Activated naive CD4-positive, alpha-beta T cell treated with anti-CD3 and anti-CD28 coated beads for 36 hours (primary cell): ENCODE results near the gene ULK1. TPM values are rescaled to one million over a fixed set of nuclear protein-coding genes. Genes with fewer than 3 reads are reported as not detected.

Experiments
- CTCF ChIA-PET: fragments of 350-600 bp; sonication (Branson Sonifier 250); formaldehyde crosslinking; loops from one replicate; lab custom pipeline; 2021; ENCODE audit warnings: antibody characterized with exemption; lab: Charles Lee
- DNase-seq: peaks from one replicate; pipeline ENCODE4 v3.0.0-alpha.2; 2020
- H3K27ac Mint-ChIP-seq: one replicate; pipeline ENCODE4 v1.8.0; 2021; ENCODE audit warnings: mild to moderate bottlenecking, mixed read lengths
- H3K27me3 Mint-ChIP-seq: one replicate; pipeline ENCODE4 v1.8.0; 2021; ENCODE audit warnings: low read depth, mixed read lengths
- H3K36me3 Mint-ChIP-seq: one replicate; pipeline ENCODE4 v1.8.0; 2021; ENCODE audit warnings: low read depth, mixed read lengths
- H3K4me1 Mint-ChIP-seq: one replicate; pipeline ENCODE4 v1.8.0; 2021; ENCODE audit warnings: low read depth, mixed read lengths
- H3K4me3 Mint-ChIP-seq: one replicate; pipeline ENCODE4 v1.8.0; 2021; ENCODE audit warnings: mild to moderate bottlenecking, moderate library complexity, mixed read lengths
- H3K9me3 Mint-ChIP-seq: one replicate; pipeline ENCODE4 v1.8.0; 2021; ENCODE audit warnings: mixed read lengths
- intact Hi-C: fragments of 100-400 bp; cut with micrococcal nuclease; formaldehyde crosslinking; loops from one replicate; pipeline ENCODE4 v1.15.1; 2023
- total RNA-seq, 2 experiments: library from RNA; stranded (reverse); gene quantifications; one replicate each; pipeline ENCODE4 v1.2.3, GENCODE V29; 2021

Gene ULK1
- total RNA-seq, 2 experiments from 2014 or later: 13.6 to 15.6 TPM

- Mint-ChIP-seq H3K36me3 (no peaks in the 10 kb centered on the region), H3K4me3 (no peak overlapping the region), H3K9me3 (no peaks in the 10 kb centered on the region), H3K27me3 (no peaks in the 10 kb centered on the region), H3K4me1 (peaks cover 6% of the 10 kb centered on the region), H3K27ac (no peak overlapping the region)
- CTCF ChIA-PET: no interaction called here
- DNase-seq: no peak
- intact Hi-C loops: no loop called here
These were observed 28.8 kb downstream of the ULK1 start for GRCh38 chr12:131923260-131923659.

GRCh38 chr12:131927110-131928079 lies 33.0 kb downstream of the ULK1 start:
- H3K4me1 Mint-ChIP-seq: peaks cover 26% of the 10 kb centered on the region
- no peak for DNase-seq
- peak overlapping the region; percentile 96 for H3K4me3 Mint-ChIP-seq
- H3K36me3 Mint-ChIP-seq: peaks cover 14% of the 10 kb centered on the region
- no peak overlapping the region for H3K27ac Mint-ChIP-seq
- H3K9me3 Mint-ChIP-seq: no peaks in the 10 kb centered on the region
- H3K27me3 Mint-ChIP-seq: no peaks in the 10 kb centered on the region
- intact Hi-C loops: no loop called here
- CTCF ChIA-PET: interaction anchor here (0.6 kb wide), 1 partner anchor 838 kb away, joined by 3 read pairs; no protein-coding TSS in a partner anchor

- CTCF ChIA-PET: no interaction called here
- intact Hi-C loops: no loop called here
- H3K27ac Mint-ChIP-seq: peak overlapping the region; percentile 69
- peak overlapping the region; percentile 96 for H3K4me3 Mint-ChIP-seq
- H3K9me3 Mint-ChIP-seq: no peaks in the 10 kb centered on the region
- H3K36me3 Mint-ChIP-seq: peaks cover 19% of the 10 kb centered on the region
- H3K4me1 Mint-ChIP-seq: peaks cover 30% of the 10 kb centered on the region
- H3K27me3 Mint-ChIP-seq: no peaks in the 10 kb centered on the region
- peak; percentile 46 for DNase-seq
These were observed 33.8 kb downstream of the ULK1 start for GRCh38 chr12:131928080-131928710.

- CTCF ChIA-PET: no interaction called here
- Mint-ChIP-seq H3K4me3 (peak within 1 kb of the TSS; percentile 96), H3K4me1 (peaks cover 30% of the 10 kb centered on the region), H3K27me3 (no peaks in the 10 kb centered on the region), H3K9me3 (no peaks in the 10 kb centered on the region), H3K36me3 (peaks cover 26% of the 10 kb centered on the region), H3K27ac (peak within 1 kb of the TSS; percentile 80)
- intact Hi-C loops: loop anchor here (1.0 kb wide), 4 partner anchors 20 to 218 kb away; partner anchors contain the start of genes EP400 and SFSWAP
- DNase-seq: peak; percentile 95
These were observed 34.5 kb downstream of the ULK1 start, which contains the start of gene PUS1 for GRCh38 chr12:131928711-131929580. Gene PUS1, plus strand, starts transcription at chr12:131929276. Its CDS starts 447 bp downstream, at chr12:131929723.

GRCh38 chr12:131929581-131930456 lies 35.4 kb downstream of the ULK1 start:
- CTCF ChIA-PET: no interaction called here
- intact Hi-C loops: loop anchor here (1.0 kb wide), 4 partner anchors 19 to 219 kb away; partner anchors contain the start of genes EP400 and SFSWAP
- Mint-ChIP-seq H3K4me1 (peaks cover 28% of the 10 kb centered on the region), H3K36me3 (peaks cover 27% of the 10 kb centered on the region), H3K27me3 (no peaks in the 10 kb centered on the region), H3K27ac (peak overlapping the region; percentile 74), H3K4me3 (peak overlapping the region; percentile 96), H3K9me3 (no peaks in the 10 kb centered on the region)
- DNase-seq: peak; percentile 34

- Mint-ChIP-seq H3K36me3 (peaks cover 28% of the 10 kb centered on the region), H3K27me3 (no peaks in the 10 kb centered on the region), H3K4me1 (peaks cover 28% of the 10 kb centered on the region), H3K9me3 (no peaks in the 10 kb centered on the region), H3K27ac (peak overlapping the region; percentile 74), H3K4me3 (peak overlapping the region; percentile 82)
- CTCF ChIA-PET: no interaction called here
- intact Hi-C loops: no loop called here
- no peak for DNase-seq
These were observed 36.1 kb downstream of the ULK1 start for GRCh38 chr12:131930510-131930909.

- H3K9me3 Mint-ChIP-seq: no peaks in the 10 kb centered on the region
These were observed 39.0 kb downstream of the ULK1 start for GRCh38 chr12:131933387-131933786.

GRCh38 chr12:131934535-131934934 lies 40.1 kb downstream of the ULK1 start:
- peaks cover 41% of the 10 kb centered on the region for H3K36me3 Mint-ChIP-seq
- no peak overlapping the region for H3K4me3 Mint-ChIP-seq
- intact Hi-C loops: no loop called here
- no peaks in the 10 kb centered on the region for H3K9me3 Mint-ChIP-seq
- no peak overlapping the region for H3K27ac Mint-ChIP-seq
- CTCF ChIA-PET: no interaction called here
- no peak for DNase-seq
- no peaks in the 10 kb centered on the region for H3K27me3 Mint-ChIP-seq
- peaks cover 24% of the 10 kb centered on the region for H3K4me1 Mint-ChIP-seq

More at GRCh38 chr12:131933387-131933786, 39.0 kb downstream of the ULK1 start:
- peaks cover 24% of the 10 kb centered on the region for H3K4me1 Mint-ChIP-seq
- CTCF ChIA-PET: no interaction called here
- DNase-seq: no peak
- no peak overlapping the region for H3K4me3 Mint-ChIP-seq
- peak overlapping the region; percentile 13 for H3K27ac Mint-ChIP-seq
- intact Hi-C loops: no loop called here
- H3K27me3 Mint-ChIP-seq: no peaks in the 10 kb centered on the region
- H3K36me3 Mint-ChIP-seq: peaks cover 43% of the 10 kb centered on the region

- Mint-ChIP-seq H3K9me3 (no peaks in the 10 kb centered on the region), H3K36me3 (peaks cover 42% of the 10 kb centered on the region)
These were observed 43.7 kb downstream of the ULK1 start for GRCh38 chr12:131938082-131938481.

GRCh38 chr12:131939007-131939406 lies 44.6 kb downstream of the ULK1 start:
- H3K9me3 Mint-ChIP-seq: no peaks in the 10 kb centered on the region
- intact Hi-C loops: no loop called here
- CTCF ChIA-PET: no interaction called here
- no peak overlapping the region for H3K4me3 Mint-ChIP-seq
- H3K27ac Mint-ChIP-seq: no peak overlapping the region
- H3K4me1 Mint-ChIP-seq: no peaks in the 10 kb centered on the region
- peaks cover 40% of the 10 kb centered on the region for H3K36me3 Mint-ChIP-seq
- H3K27me3 Mint-ChIP-seq: no peaks in the 10 kb centered on the region
- DNase-seq: no peak

More at GRCh38 chr12:131938082-131938481, 43.7 kb downstream of the ULK1 start:
- H3K4me1 Mint-ChIP-seq: no peaks in the 10 kb centered on the region
- no peak overlapping the region for H3K27ac Mint-ChIP-seq
- DNase-seq: no peak
- no peaks in the 10 kb centered on the region for H3K27me3 Mint-ChIP-seq
- CTCF ChIA-PET: no interaction called here
- intact Hi-C loops: no loop called here
- H3K4me3 Mint-ChIP-seq: no peak overlapping the region

- Mint-ChIP-seq H3K4me1 (no peaks in the 10 kb centered on the region), H3K4me3 (no peak overlapping the region), H3K36me3 (peaks cover 47% of the 10 kb centered on the region), H3K27me3 (no peaks in the 10 kb centered on the region), H3K9me3 (no peaks in the 10 kb centered on the region), H3K27ac (no peak overlapping the region)
- DNase-seq: no peak
- intact Hi-C loops: no loop called here
- CTCF ChIA-PET: no interaction called here
These were observed 45.7 kb downstream of the ULK1 start for GRCh38 chr12:131940141-131940547.
